Natural killer cell (primary cell): ENCODE results near the gene RAI14. TPM values are rescaled to one million over a fixed set of nuclear protein-coding genes. Genes with fewer than 3 reads are reported as not detected.

ENCODE experiments used
- ATAC-seq, 3 donors: fragments of 150-1000 bp in 2 of 3; fragments of 200-7000 bp in 1 of 3; cut with Tn5 transposase; 1 replicate in 1 of 3; 2 replicates in 2 of 3; pipeline ENCODE4 v1.10.0; 2021; ENCODE audit warnings: mild to moderate bottlenecking in 2 of 3, moderate library complexity in 2 of 3
- DNase-seq, 2 donors: peaks; one replicate each; pipeline versions ENCODE4 v3.0.0 to v3.0.0-alpha.2; 2013 to 2021; ENCODE audit warnings: mixed read lengths in 1 of 2
- H3K27ac ChIP-seq: one replicate; pipeline ENCODE4 v1.5.1; 2013; ENCODE audit warnings: mild to moderate bottlenecking, low read length
- H3K27me3 ChIP-seq: one replicate; pipeline ENCODE4 v1.6.1; 2013; ENCODE audit warnings: low read length; ENCODE audit not compliant: control insufficient read depth, insufficient read depth
- H3K36me3 ChIP-seq: one replicate; pipeline ENCODE4 v1.6.1; 2013; ENCODE audit warnings: low read length; ENCODE audit not compliant: control insufficient read depth, insufficient read depth
- H3K4me1 ChIP-seq: one replicate; pipeline ENCODE4 v1.6.1; 2013; ENCODE audit warnings: low read length; ENCODE audit not compliant: control insufficient read depth, insufficient read depth
- H3K4me3 ChIP-seq: one replicate; pipeline ENCODE4 v1.5.1; 2013; ENCODE audit warnings: low read length
- H3K9me3 ChIP-seq: one replicate; pipeline ENCODE4 v1.6.1; 2013; ENCODE audit warnings: low read length; ENCODE audit not compliant: control insufficient read depth, insufficient read depth
- H3K27ac Mint-ChIP-seq, 2 donors: one replicate each; pipeline ENCODE4 v1.8.0; 2022; ENCODE audit warnings: mild to moderate bottlenecking in 2 of 2, mixed read lengths in 2 of 2, moderate library complexity in 1 of 2
- H3K27me3 Mint-ChIP-seq, 2 donors: one replicate each; pipeline ENCODE4 v1.8.0; 2022; ENCODE audit warnings: low read depth in 2 of 2, mixed read lengths in 2 of 2
- H3K36me3 Mint-ChIP-seq: one replicate; pipeline ENCODE4 v1.8.0; 2022; ENCODE audit warnings: mixed read lengths
- H3K4me1 Mint-ChIP-seq, 2 donors: one replicate each; pipeline ENCODE4 v1.8.0; 2022; ENCODE audit warnings: mixed read lengths in 2 of 2
- H3K4me3 Mint-ChIP-seq: one replicate; pipeline ENCODE4 v1.8.0; 2022; ENCODE audit warnings: mild to moderate bottlenecking, moderate library complexity, mixed read lengths
- H3K9me3 Mint-ChIP-seq, 2 donors: one replicate each; pipeline ENCODE4 v1.8.0; 2022; ENCODE audit warnings: mixed read lengths in 2 of 2
- WGBS: methylation state at CpG from one replicate; pipeline ENCODE4 v1.1.7; 2013; ENCODE audit warnings: missing lambda C conversion rate; ENCODE audit not compliant: insufficient coverage; 5-methylcytosine and 5-hydroxymethylcytosine counted together
- intact Hi-C: fragments of 100-400 bp; cut with micrococcal nuclease; formaldehyde crosslinking; loops from one replicate; pipeline ENCODE4 v1.14.2; 2022
- total RNA-seq, 4 donors: library from RNA; stranded (reverse); fragments of 120-200 nt in 1 of 4; gene quantifications; one replicate each; pipeline versions ENCODE4 v1.2.3 to v1.2.4, GENCODE V29; 2013 to 2022
- TF ChIP-seq, protein P1 (sequence below): fragments of 200-600 bp; IDR thresholded peaks from one replicate; pipeline ENCODE4 v1.8.0; 2022; ENCODE audit warnings: antibody characterized with exemption

The RAI14 gene
- total RNA-seq, 3 donors from 2014 or later (not counting 1 experiment from before 2014, with no cell fraction given) = 0.40 to 2.9 (median 2.8) TPM

DNA sequence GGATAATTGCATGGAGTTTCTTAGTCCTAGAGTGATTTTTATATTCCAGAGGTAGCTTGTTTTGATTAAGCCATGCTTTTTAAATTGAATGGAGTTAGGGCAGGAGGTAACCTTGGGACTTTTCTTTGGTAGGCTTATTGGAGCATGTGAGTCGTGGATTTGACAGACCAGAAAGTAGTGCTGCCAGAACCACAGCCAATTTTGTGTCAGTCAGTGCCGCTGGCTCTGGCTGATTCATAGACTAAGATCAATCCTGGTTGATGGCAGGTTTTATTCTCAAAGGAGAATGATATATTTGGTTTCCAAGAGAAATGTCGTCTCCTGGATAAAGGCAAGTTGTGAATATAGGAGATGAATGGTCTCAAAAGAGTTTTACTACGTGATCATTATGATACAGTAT lies 20.3 kb downstream of the RAI14 start:
- Mint-ChIP-seq H3K4me1 (peaks cover 0 to 8% of the 10 kb centered on the region in 2 donors), H3K9me3 (no peaks in the 10 kb centered on the region), H3K27ac (no peak overlapping the region), H3K4me3 (no peak overlapping the region), H3K36me3 (no peaks in the 10 kb centered on the region), H3K27me3 (no peaks in the 10 kb centered on the region)
- Histone ChIP-seq H3K36me3 (no peaks in the 10 kb centered on the region), H3K4me3 (no peak overlapping the region), H3K4me1 (no peaks in the 10 kb centered on the region), H3K27me3 (no peaks in the 10 kb centered on the region), H3K9me3 (no peaks in the 10 kb centered on the region), H3K27ac (no peak overlapping the region)
- intact Hi-C loops = no loop called here
- WGBS = 90% methylated on average over 4 of the region's 4 CpGs
- DNase-seq (no peak), ATAC-seq (no peak)
- TF ChIP-seq, protein P1, sequence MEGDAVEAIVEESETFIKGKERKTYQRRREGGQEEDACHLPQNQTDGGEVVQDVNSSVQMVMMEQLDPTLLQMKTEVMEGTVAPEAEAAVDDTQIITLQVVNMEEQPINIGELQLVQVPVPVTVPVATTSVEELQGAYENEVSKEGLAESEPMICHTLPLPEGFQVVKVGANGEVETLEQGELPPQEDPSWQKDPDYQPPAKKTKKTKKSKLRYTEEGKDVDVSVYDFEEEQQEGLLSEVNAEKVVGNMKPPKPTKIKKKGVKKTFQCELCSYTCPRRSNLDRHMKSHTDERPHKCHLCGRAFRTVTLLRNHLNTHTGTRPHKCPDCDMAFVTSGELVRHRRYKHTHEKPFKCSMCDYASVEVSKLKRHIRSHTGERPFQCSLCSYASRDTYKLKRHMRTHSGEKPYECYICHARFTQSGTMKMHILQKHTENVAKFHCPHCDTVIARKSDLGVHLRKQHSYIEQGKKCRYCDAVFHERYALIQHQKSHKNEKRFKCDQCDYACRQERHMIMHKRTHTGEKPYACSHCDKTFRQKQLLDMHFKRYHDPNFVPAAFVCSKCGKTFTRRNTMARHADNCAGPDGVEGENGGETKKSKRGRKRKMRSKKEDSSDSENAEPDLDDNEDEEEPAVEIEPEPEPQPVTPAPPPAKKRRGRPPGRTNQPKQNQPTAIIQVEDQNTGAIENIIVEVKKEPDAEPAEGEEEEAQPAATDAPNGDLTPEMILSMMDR = no peak

DNA sequence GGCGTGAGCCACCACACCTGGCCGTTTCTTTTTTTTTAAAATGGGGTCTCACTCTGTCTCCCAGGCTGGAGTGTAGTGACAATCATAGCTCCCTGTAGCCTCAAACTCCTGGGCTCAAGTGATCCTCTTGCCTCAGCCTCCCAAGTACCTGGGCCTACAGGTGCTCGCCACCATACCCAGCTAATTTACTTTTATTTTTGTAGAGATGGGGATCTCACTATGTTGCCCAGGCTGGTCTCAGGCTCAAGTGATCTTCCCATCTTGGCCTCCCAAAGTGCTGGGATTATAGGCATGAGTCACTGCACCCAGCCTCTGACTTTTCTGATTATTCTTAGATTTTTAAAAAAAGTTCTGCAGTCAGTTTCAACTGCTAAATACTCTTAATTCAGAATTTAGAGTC lies 21.3 kb downstream of the RAI14 start:
- Mint-ChIP-seq H3K36me3 (no peaks in the 10 kb centered on the region), H3K27me3 (no peaks in the 10 kb centered on the region), H3K4me1 (peaks cover 0 to 8% of the 10 kb centered on the region in 2 donors), H3K4me3 (no peak overlapping the region), H3K27ac (no peak overlapping the region), H3K9me3 (no peaks in the 10 kb centered on the region)
- Histone ChIP-seq H3K27ac (no peak overlapping the region), H3K27me3 (no peaks in the 10 kb centered on the region), H3K36me3 (no peaks in the 10 kb centered on the region), H3K4me1 (no peaks in the 10 kb centered on the region), H3K4me3 (no peak overlapping the region), H3K9me3 (no peaks in the 10 kb centered on the region)
- intact Hi-C loops = no loop called here
- DNase-seq (no peak), ATAC-seq (no peak)
- WGBS = 89% methylated on average over 3 of the region's 3 CpGs
- TF ChIP-seq, protein P1 = no peak

DNA sequence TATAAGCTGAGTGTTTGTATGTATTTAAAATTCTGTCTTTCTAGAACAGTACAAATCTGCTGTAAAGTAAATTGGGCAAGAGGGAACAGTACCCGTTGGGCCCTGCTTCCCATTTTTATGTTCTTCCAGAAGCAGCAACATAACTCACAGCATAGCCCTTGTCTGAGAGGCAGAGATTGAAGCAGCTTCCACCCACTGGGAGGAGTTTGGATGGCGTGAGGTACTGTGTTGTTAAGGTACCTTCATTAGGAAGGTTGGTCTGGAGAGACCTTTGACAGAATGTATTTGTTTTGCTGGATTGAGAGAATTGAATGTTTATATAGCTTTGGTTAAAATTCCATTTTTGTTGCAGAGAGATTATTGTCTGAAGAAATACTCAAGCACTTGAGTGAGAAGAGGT lies 24.8 kb downstream of the RAI14 start:
- DNase-seq (no peak), ATAC-seq (no peak)
- intact Hi-C loops = no loop called here
- no peaks in the 10 kb centered on the region for H3K36me3 ChIP-seq
- no peaks in the 10 kb centered on the region for H3K9me3 ChIP-seq
- H3K4me3 Mint-ChIP-seq = no peak overlapping the region
- no peaks in the 10 kb centered on the region for H3K36me3 Mint-ChIP-seq
- H3K27ac Mint-ChIP-seq = no peak overlapping the region
- no peak overlapping the region for H3K27ac ChIP-seq
- no peaks in the 10 kb centered on the region for H3K27me3 ChIP-seq
- H3K4me3 ChIP-seq = no peak overlapping the region
- H3K4me1 ChIP-seq = no peaks in the 10 kb centered on the region
- TF ChIP-seq, protein P1 = no peak
- no peaks in the 10 kb centered on the region for H3K9me3 Mint-ChIP-seq
- 56% methylated on average over 2 of the region's 2 CpGs for WGBS
- H3K4me1 Mint-ChIP-seq = no peaks in the 10 kb centered on the region
- peaks cover 2 to 7% of the 10 kb centered on the region in 2 donors for H3K27me3 Mint-ChIP-seq

DNA sequence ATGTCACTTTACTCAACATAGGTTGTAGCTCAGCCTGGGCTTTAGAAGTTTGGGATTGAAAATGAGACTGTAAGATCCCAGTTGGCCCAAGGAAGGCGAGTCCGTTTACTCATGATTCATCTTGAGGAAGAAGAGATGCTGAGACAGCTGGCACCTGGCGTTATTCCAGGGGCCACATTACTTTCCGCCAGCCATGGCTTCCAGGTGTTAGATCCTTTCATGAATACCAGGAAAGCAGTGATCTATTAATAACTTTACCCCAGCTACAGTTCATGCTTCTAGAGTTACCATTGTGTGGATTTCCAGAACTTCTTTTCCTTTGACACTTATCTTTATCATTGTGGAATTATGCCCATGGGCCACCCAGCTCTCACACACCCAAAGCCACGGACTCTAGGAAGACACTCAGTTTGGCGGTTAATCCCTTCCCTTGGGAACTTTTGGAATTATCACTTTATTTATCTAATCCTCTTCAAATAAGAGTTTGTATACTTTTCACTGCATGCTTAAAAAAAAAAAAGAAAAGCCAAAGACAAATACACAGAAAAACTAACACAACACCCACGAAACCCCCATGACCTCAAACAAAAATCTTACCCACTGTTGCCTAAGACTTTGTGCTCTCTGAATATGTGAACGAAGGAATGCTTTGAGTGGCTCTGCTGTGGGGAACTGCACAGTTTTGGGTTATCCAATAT lies 26.9 kb downstream of the RAI14 start:
- no peaks in the 10 kb centered on the region for H3K4me1 ChIP-seq
- TF ChIP-seq, protein P1 = no peak
- no peaks in the 10 kb centered on the region for H3K4me1 Mint-ChIP-seq

More for the DNA sequence above, 26.9 kb downstream of the RAI14 start:
- ATAC-seq (no peak), DNase-seq (no peak)
- WGBS = 69% methylated on average over 7 of the region's 8 CpGs
- Histone ChIP-seq H3K4me3 (no peak overlapping the region), H3K27me3 (no peaks in the 10 kb centered on the region), H3K36me3 (no peaks in the 10 kb centered on the region), H3K27ac (no peak overlapping the region), H3K9me3 (no peaks in the 10 kb centered on the region)
- Mint-ChIP-seq H3K27ac (no peak overlapping the region), H3K27me3 (peaks cover 4 to 7% of the 10 kb centered on the region in 2 donors), H3K4me3 (no peak overlapping the region), H3K36me3 (no peaks in the 10 kb centered on the region), H3K9me3 (no peaks in the 10 kb centered on the region)
- intact Hi-C loops = no loop called here
